Mesodermal cell (in vitro differentiated cells): ENCODE data around the gene CARD18.

Source experiments
- H3K27ac ChIP-seq: 2 replicates; pipeline ENCODE4 v1.7.0; 2013; ENCODE audit warnings: mild to moderate bottlenecking, low read depth, low read length, moderate library complexity; ENCODE audit not compliant: severe bottlenecking
- H3K36me3 ChIP-seq: 2 replicates; pipeline ENCODE4 v1.7.1; 2013; ENCODE audit warnings: mild to moderate bottlenecking, low read length, moderate library complexity; ENCODE audit not compliant: control insufficient read depth, insufficient read depth
- H3K4me1 ChIP-seq: one replicate; pipeline ENCODE4 v1.7.1; 2013; ENCODE audit warnings: mild to moderate bottlenecking, low read length; ENCODE audit not compliant: insufficient read depth, control insufficient read depth, poor library complexity, severe bottlenecking
- H3K4me3 ChIP-seq: 2 replicates; pipeline ENCODE4 v1.7.0; 2013; ENCODE audit warnings: low read length, control low read depth, mild to moderate bottlenecking; ENCODE audit not compliant: insufficient read depth, poor library complexity, severe bottlenecking; ENCODE audit errors: extremely low read depth
- H3K9me3 ChIP-seq: 2 replicates; pipeline ENCODE4 v1.7.1; 2013; ENCODE audit warnings: mild to moderate bottlenecking, low read length, moderate library complexity; ENCODE audit not compliant: control insufficient read depth
- WGBS, 2 experiments: methylation state at CpG; one replicate each; pipeline ENCODE4 v1.1.5; 2013; ENCODE audit warnings: missing lambda C conversion rate in 2 of 2; ENCODE audit not compliant: insufficient coverage in 2 of 2; 5-methylcytosine and 5-hydroxymethylcytosine counted together

CARD18 gene

DNA sequence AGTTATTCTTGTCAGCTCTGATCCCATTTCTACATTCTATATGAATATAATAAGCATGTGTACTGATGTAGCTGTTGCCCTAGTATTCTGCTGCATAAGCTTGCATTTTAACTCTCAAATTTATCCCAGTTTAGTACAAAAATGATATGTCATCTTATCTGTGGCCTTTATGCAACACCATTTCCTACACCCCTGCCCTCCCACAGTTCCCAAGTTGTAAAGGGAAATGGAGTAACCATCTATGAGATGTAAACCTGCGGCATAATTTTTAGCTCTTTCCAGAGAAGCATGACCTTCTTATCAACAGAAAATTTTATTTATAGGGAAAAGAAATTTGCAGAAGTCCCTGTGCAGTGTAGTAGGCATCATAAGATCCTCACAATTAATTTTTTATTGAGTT is 18.9 kb upstream of the CARD18 start:
- H3K36me3 ChIP-seq, result no peaks in the 10 kb centered on the region
- H3K27ac ChIP-seq, result no peak overlapping the region
- H3K4me3 ChIP-seq, result no peak overlapping the region
- no CpG with 5 or more reads among the region's 1 CpG for WGBS, 2 experiments
- no peaks in the 10 kb centered on the region for H3K4me1 ChIP-seq
- no peaks in the 10 kb centered on the region for H3K9me3 ChIP-seq

DNA sequence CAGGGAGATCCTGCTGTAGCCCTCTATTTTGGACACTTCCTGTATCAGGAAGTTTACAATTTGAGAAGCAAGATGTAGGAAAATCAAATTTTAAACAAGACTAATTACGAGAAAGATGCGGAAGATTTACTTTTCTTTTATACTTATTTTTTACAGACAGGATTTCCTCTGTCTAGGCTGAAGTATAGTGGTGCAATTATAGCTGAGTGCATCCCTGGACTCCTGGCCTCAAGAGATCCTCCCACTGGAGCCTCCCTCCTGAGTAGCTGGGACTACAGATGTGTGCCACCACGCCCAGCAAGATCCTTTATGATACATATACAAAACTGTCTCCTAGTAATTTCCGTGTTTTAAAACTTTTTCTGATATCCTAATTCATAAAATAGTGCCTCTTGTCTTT is 17.2 kb upstream of the CARD18 start:
- H3K27ac ChIP-seq, result no peak overlapping the region
- H3K4me3 ChIP-seq, result no peak overlapping the region
- no peaks in the 10 kb centered on the region for H3K36me3 ChIP-seq
- no peaks in the 10 kb centered on the region for H3K4me1 ChIP-seq
- 67 to 100% methylated on average over 1 of the region's 4 CpGs for WGBS, 2 experiments
- no peaks in the 10 kb centered on the region for H3K9me3 ChIP-seq

DNA sequence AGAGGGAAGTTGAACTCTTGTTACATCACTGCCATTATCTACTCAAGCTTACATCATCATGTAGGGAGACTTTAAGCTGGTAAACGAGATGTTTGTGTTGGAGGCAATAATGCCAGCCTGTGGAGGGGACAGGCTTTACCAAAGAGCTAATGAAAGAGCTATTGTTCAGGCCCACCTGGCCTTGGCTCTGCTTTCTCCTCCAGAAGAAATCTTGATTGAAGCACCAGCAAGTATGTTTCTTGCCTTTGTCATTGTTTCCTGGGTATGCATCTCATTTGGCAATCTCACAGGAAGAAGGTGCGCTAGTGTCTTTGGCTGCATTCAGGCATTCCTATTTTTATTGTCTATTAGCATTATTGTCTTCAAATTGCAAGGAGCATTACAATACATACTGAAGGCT is 16.7 kb upstream of the CARD18 start:
- Histone ChIP-seq H3K4me3 (no peak overlapping the region), H3K4me1 (no peaks in the 10 kb centered on the region), H3K9me3 (no peaks in the 10 kb centered on the region), H3K36me3 (no peaks in the 10 kb centered on the region), H3K27ac (no peak overlapping the region)
- no CpG with 5 or more reads among the region's 2 CpGs for WGBS, 2 experiments

DNA sequence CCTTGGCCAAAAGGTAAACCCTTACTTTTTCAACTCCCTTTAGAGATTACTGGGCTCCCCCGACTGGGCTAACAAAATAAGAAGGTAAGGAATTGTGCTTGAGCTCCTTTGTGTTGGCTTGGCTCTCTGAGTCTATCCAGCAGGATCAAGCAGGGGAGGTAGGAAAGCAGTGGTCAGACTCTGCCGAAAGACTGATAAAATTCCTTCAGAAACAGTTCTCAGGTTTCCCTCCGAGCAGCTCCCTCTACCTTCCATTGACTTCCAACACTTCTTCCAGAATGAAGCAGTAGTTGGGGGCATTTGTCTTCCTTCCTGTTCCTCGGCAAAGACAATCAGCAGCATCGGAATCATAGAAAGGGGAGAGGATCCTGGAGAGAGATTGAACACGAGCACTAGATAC is 16.1 kb upstream of the CARD18 start:
- no peak overlapping the region for H3K27ac ChIP-seq
- no peaks in the 10 kb centered on the region for H3K9me3 ChIP-seq
- H3K4me1 ChIP-seq, result no peaks in the 10 kb centered on the region
- no peak overlapping the region for H3K4me3 ChIP-seq
- WGBS, 2 experiments, result 95 to 100% methylated on average over 1 to 4 of the region's 6 CpGs
- H3K36me3 ChIP-seq, result no peaks in the 10 kb centered on the region

DNA sequence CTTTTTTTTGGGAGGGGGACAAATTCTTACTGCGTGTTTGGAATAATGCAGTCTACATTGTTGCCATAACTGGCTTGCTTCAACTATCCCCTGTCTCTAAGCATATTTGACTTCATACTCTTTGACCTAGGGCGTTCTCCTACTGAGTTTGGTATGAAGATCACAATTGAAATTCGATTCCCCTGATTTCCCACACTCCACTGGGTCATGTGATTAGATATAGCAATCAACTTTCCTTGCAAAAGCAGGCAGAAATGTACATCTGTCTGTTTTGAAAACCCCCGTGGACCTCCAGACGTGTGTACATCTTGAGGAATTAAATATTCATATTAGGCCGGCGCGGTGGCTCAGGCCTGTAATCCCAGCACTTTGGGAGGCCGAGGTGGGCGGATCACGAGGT is 13.8 kb upstream of the CARD18 start:
- H3K36me3 ChIP-seq, result no peaks in the 10 kb centered on the region
- no peak overlapping the region for H3K27ac ChIP-seq
- H3K9me3 ChIP-seq, result no peaks in the 10 kb centered on the region
- no peak overlapping the region for H3K4me3 ChIP-seq
- no peaks in the 10 kb centered on the region for H3K4me1 ChIP-seq
- WGBS, 2 experiments, result 88 to 93% methylated on average over 6 to 8 of the region's 11 CpGs

DNA sequence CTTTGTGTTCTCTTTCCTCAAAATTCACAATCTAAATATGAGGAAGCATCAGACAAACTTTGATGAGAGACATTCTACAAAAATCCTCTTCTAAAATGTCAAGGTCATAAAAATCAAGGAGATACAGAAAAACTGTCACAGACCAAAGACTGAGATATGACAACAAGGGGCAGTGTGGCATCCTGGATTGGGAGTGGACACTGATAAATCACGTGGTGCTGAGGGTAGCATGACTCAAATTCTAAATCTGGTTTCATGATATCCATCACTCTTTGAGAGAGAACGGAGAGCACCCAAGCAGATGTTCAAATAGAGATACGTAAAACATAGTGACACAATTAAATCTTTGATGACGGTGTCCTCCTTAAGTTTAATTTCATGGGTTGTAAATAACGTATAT is 13.0 kb upstream of the CARD18 start:
- H3K4me1 ChIP-seq, result no peaks in the 10 kb centered on the region
- H3K27ac ChIP-seq, result no peak overlapping the region
- 90 to 91% methylated on average over 1 of the region's 5 CpGs for WGBS, 2 experiments
- H3K4me3 ChIP-seq, result no peak overlapping the region
- no peaks in the 10 kb centered on the region for H3K9me3 ChIP-seq
- H3K36me3 ChIP-seq, result no peaks in the 10 kb centered on the region

DNA sequence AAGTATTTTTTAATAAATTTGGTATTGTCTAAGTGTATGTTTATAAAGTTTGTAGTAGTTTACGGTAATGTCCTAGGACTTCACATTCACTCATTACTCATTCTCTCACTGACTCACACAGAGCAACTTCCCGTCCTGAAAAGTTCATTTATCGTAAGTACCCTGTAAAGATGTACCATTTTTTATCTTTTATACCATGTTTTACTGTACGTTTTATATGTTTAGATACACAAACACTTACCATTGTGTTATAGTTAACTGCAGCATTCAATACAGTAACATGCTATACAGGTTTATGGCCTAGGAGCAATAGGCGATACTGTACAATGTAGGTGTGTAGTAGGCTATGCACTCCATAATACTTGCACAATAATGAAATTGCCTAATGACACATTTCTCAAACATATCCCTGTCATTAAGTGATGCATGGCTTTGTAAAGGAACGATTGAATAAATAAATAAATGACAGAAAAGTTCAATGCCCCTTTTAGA is 12.5 kb upstream of the CARD18 start:
- no peak overlapping the region for H3K27ac ChIP-seq
- no peaks in the 10 kb centered on the region for H3K4me1 ChIP-seq
- WGBS, 2 experiments, result 90% methylated on average over 2 of the region's 6 CpGs; no CpG with 5 or more reads in 1 of the 2 experiments
- H3K9me3 ChIP-seq, result no peaks in the 10 kb centered on the region
- H3K36me3 ChIP-seq, result no peaks in the 10 kb centered on the region
- H3K4me3 ChIP-seq, result no peak overlapping the region

DNA sequence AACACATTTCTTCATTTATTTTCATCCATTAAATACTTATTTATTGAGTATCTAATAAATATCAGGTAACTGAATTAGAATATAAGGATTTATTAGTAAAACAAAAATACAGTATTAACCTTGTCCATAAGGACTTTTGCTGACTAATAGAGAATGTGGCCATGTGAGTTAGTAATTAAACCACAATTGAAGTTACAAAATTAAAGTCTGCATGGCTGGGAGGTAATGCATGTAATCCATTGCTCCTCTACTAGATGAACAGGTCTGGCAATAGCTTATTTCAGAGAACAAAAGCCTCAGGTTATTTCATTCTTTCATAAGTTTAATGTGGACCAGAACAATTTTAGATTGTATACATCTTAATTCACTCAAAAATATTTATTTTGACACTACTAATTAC is 9.9 kb upstream of the CARD18 start:
- H3K36me3 ChIP-seq, result no peaks in the 10 kb centered on the region

DNA sequence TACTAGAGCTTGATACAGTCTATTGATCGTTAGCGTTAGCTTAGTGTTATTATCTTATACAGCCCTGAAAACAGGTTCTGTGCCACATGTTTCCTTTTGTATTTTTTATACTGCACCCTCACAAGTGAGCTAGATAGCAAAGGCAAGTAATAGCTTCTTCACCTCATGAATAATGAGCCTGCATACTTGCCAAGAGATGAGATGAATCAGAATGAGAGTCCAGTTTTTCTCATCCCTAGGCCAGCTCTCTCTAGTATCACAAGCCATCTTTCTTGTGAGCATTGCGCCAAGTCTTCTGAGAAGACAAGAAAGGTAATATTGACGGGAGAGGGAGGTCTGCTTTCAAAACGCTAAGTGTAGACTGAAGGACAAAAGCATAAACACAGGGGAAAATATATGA is 8.7 kb upstream of the CARD18 start:
- H3K27ac ChIP-seq, result no peak overlapping the region
- no peaks in the 10 kb centered on the region for H3K9me3 ChIP-seq
- H3K36me3 ChIP-seq, result no peaks in the 10 kb centered on the region
- 94 to 98% methylated on average over 2 to 4 of the region's 5 CpGs for WGBS, 2 experiments
- H3K4me1 ChIP-seq, result no peaks in the 10 kb centered on the region
- H3K4me3 ChIP-seq, result no peak overlapping the region

More for the DNA sequence above, 9.9 kb upstream of the CARD18 start:
- no peaks in the 10 kb centered on the region for H3K4me1 ChIP-seq
- no peak overlapping the region for H3K27ac ChIP-seq
- H3K4me3 ChIP-seq, result no peak overlapping the region
- H3K9me3 ChIP-seq, result no peaks in the 10 kb centered on the region

DNA sequence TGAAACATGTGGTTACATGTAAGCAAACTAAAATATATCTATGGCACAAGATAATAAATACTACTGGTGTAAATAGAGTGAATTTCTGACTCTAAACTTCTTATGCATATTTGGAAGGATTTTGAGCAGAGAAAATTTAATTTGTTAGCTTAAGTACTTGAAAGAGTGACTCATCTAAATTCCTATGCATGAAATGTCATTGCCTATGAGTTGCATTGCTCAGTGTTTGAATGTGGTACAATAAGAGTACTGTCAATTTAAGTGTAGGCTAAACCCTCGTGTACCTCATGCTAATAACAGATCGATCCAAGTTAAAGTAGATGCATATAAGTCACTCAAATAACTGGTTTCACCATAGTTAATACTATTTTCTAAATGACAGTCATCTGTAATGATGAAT is 5.3 kb upstream of the CARD18 start:
- no peak overlapping the region for H3K27ac ChIP-seq
- H3K9me3 ChIP-seq, result no peaks in the 10 kb centered on the region
- H3K4me1 ChIP-seq, result no peaks in the 10 kb centered on the region
- no peaks in the 10 kb centered on the region for H3K36me3 ChIP-seq
- no peak overlapping the region for H3K4me3 ChIP-seq
- WGBS, 2 experiments, result no CpG with 5 or more reads among the region's 2 CpGs

DNA sequence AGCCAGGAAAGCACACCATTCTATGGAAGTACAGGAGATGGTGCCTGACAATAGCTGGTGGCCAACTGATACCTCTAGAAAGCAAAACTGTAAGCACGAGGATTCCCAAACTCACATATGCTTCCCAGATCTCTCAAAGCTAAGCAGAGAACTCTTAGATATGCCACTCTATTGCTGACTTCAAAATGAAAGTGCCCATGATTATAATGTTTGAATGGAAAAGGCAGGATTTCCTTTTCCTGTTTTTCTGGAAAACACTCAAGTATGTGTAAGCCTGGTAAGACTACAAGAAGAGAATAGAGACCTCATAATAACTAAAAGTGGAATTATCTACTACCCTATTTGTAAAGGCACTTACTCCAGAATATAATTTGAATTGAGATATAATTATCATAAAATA is 2.6 kb upstream of the CARD18 start:
- Histone ChIP-seq H3K27ac (no peak overlapping the region), H3K36me3 (no peaks in the 10 kb centered on the region), H3K4me1 (no peaks in the 10 kb centered on the region), H3K4me3 (no peak overlapping the region), H3K9me3 (no peaks in the 10 kb centered on the region)
- WGBS, 2 experiments, result 100% methylated on average over 1 of the region's 1 CpG; no CpG with 5 or more reads in 1 of the 2 experiments
